ENCODE measurements around the gene HOXD11. TPM values are rescaled to one million over a fixed set of nuclear protein-coding genes. Genes with fewer than 3 reads are reported as not detected.

Gene HOXD11
- total and polyA plus RNA-seq, 2 of the 4 experiments (the other 2 are of a cell fraction) = not detected

DNA sequence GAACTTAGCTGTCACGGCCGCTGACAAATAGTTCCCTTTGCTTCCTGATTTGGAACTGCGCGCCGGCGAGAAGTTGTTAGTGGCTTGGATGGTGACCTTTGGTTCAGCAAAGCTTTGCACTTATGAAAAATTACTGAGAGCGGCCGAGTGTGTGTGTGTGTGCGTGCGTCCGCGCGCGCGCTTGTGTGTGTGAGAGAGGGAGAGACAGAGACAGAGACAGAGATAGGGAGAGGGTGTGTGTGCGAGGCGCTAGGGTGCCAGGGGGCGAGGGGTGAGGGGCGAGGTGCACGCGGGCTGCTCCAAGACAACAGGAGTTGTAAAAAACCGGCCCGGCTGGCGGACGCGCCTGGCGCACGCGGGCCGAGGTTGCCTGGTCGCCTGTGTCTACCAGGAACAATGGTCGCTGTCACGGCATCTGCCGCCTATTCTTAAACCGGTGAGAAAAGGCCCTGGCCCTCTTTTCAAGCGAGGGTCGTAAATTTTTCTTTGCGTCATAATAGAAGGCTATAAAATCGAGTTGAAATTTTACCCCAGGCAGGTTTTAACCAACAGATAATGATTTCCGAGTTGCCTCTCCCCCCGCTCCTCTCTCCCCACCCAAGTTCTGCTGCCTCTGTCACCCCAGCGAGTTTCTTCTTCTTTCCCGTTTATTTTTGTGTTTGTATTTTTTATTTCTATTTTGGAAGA, 50.6 kb downstream of the HOXD11 start:
- 3% methylated on average over 16 of the region's 43 CpGs; no CpG with 5 or more reads in 1 of the 2 experiments for WGBS, 2 experiments (ENCODE audit: extremely low coverage in 2 of 2, insufficient read length in 1 of 2)
- Histone ChIP-seq H4K91ac (ENCODE audit: insufficient read depth, low read depth, low read length) (no peak overlapping the region), H3K4me2 (ENCODE audit: low read depth, low read length) (no peak overlapping the region; the same call in 1 of the 2 replicates), H3K4me3 (ENCODE audit: insufficient read depth, low read depth, low read length) (no peak overlapping the region), H2AK5ac (ENCODE audit: low read depth, low read length) (no peak overlapping the region), H3K9me3 (ENCODE audit: control insufficient read depth, insufficient read depth, low read length) (peaks cover 17% of the 10 kb centered on the region), H3K27me3 (ENCODE audit: control insufficient read depth, insufficient read depth, low read length) (peaks cover 93% of the 10 kb centered on the region), H3K14ac (replicated peaks; ENCODE audit: low read depth, low read length) (no peak overlapping the region), H2BK20ac (ENCODE audit: low read depth, low read length) (no peak overlapping the region), H3K4me1 (ENCODE audit: control insufficient read depth, insufficient read depth, low read length) (no peaks in the 10 kb centered on the region), H4K8ac (ENCODE audit: low read depth in 2 of 2, low read length in 2 of 2) (no peak overlapping the region), H2BK120ac (ENCODE audit: low read depth, low read length) (no peak overlapping the region), H4K5ac (ENCODE audit: low read depth, low read length) (no peak overlapping the region), H3K18ac (ENCODE audit: low read depth, low read length) (no peak overlapping the region), H2BK5ac (ENCODE audit: low read depth, low read length, poor library complexity, severe bottlenecking) (no peak overlapping the region), H3K36me3 (ENCODE audit: control insufficient read depth, insufficient read depth, low read length) (no peaks in the 10 kb centered on the region), H2AFZ (replicated peaks; ENCODE audit: low read length, poor library complexity) (no peak overlapping the region), H2AK9ac (replicated peaks; ENCODE audit: low read depth, low read length, poor library complexity) (no peak overlapping the region), H2BK15ac (ENCODE audit: low read depth, low read length) (no peak overlapping the region), H3K9ac (ENCODE audit: low read depth, low read length) (no peak overlapping the region), H3K4ac (ENCODE audit: low read depth, low read length) (no peak overlapping the region), H4K20me1 (ENCODE audit: insufficient read depth, low read length) (no peaks in the 10 kb centered on the region), H3K9me1 (ENCODE audit: insufficient read depth, low read length) (no peaks in the 10 kb centered on the region), H3K27ac (ENCODE audit: insufficient read depth, low read length) (no peak overlapping the region), H3K23ac (ENCODE audit: low read depth, low read length) (no peak overlapping the region), H3K79me1 (ENCODE audit: low read depth in 1 of 2, low read length in 2 of 2) (no peaks in the 10 kb centered on the region), H3K56ac (ENCODE audit: extremely low read depth, insufficient read depth, low read length) (no peak overlapping the region)
- ChIA-PET POLR2A (ENCODE audit: unreplicated experiment) (no interaction called here), CTCF (interaction anchor here (0.7 kb wide), 1 partner anchor 454 kb away, joined by 3 read pairs; no protein-coding TSS in a partner anchor)
- DNase-seq (no peak), ATAC-seq (ENCODE audit: low read depth) (no peak)
- no TSS peak for BruUV-seq (replicated peaks)
- dilution Hi-C loops (cut with HindIII; ENCODE audit: low sequenced_read_pairs, unreplicated experiment) = no loop called here
- in situ Hi-C loops (cut with MboI; ENCODE audit: low sequenced_read_pairs) = no loop called here
- intact Hi-C loops (cut with micrococcal nuclease) = no loop called here
- TF ChIP-seq NFE2L2 (IDR thresholded peaks at IDR 0.05; ENCODE audit: low read depth, low read length) (no peak), BHLHE40 (IDR thresholded peaks at IDR 0.05; ENCODE audit: low read depth, low read length) (no peak), RFX5 (IDR thresholded peaks at IDR 0.05; ENCODE audit: low read depth, low read length) (no peak), MAZ (IDR thresholded peaks at IDR 0.05; ENCODE audit: borderline replicate concordance, low read depth, low read length) (no peak), CTCF (conservative IDR thresholded peaks at IDR 0.05; ENCODE audit: low read depth, low read length) (no peak), MXI1 (IDR thresholded peaks at IDR 0.05; ENCODE audit: borderline replicate concordance, low read depth, low read length) (no peak), POLR2A (IDR thresholded peaks at IDR 0.05; ENCODE audit: low read depth, low read length) (no peak), RAD21 (IDR thresholded peaks at IDR 0.05; ENCODE audit: low read length) (no peak)
- TF ChIP-seq, protein P1, sequence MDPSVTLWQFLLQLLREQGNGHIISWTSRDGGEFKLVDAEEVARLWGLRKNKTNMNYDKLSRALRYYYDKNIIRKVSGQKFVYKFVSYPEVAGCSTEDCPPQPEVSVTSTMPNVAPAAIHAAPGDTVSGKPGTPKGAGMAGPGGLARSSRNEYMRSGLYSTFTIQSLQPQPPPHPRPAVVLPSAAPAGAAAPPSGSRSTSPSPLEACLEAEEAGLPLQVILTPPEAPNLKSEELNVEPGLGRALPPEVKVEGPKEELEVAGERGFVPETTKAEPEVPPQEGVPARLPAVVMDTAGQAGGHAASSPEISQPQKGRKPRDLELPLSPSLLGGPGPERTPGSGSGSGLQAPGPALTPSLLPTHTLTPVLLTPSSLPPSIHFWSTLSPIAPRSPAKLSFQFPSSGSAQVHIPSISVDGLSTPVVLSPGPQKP (IDR thresholded peaks at IDR 0.05; ENCODE audit: borderline replicate concordance, low read depth, low read length) = no peak
- TF ChIP-seq, protein P2, sequence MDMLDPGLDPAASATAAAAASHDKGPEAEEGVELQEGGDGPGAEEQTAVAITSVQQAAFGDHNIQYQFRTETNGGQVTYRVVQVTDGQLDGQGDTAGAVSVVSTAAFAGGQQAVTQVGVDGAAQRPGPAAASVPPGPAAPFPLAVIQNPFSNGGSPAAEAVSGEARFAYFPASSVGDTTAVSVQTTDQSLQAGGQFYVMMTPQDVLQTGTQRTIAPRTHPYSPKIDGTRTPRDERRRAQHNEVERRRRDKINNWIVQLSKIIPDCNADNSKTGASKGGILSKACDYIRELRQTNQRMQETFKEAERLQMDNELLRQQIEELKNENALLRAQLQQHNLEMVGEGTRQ (IDR thresholded peaks at IDR 0.05; ENCODE audit: low read depth, low read length) = no peak
